K562 (cell line): ENCODE results near the gene NUCKS1. TPM values are rescaled to one million over a fixed set of nuclear protein-coding genes. Genes with fewer than 3 reads are reported as not detected.

Experiments
- ATF1 ChIP-seq, 2 experiments: fragments of 450-650 bp in 1 of 2; IDR thresholded peaks; 2 replicates each; pipeline ENCODE4 v1.6.1; 2016; ENCODE audit warnings: missing compliant biosample characterization in 1 of 2, missing genetic modification characterization in 1 of 2
- CBX8 ChIP-seq: fragments of 200-600 bp; sonication (generic); IDR thresholded peaks from 2 replicates; pipeline ENCODE4 v1.6.1; 2012; ENCODE audit warnings: borderline replicate concordance, mixed run types, low read depth, mild to moderate bottlenecking, moderate library complexity, mixed read lengths, low read length, control low read depth, inconsistent platforms; ENCODE audit not compliant: poor library complexity, severe bottlenecking; ENCODE audit errors: extremely low read depth
- CCNT2 ChIP-seq: IDR thresholded peaks from 2 replicates; pipeline ENCODE4 v1.6.1; 2011; ENCODE audit warnings: borderline replicate concordance, low read depth, mild to moderate bottlenecking, moderate library complexity, mixed read lengths, low read length; ENCODE audit not compliant: insufficient read length; ENCODE audit errors: extremely low read depth
- DDX20 ChIP-seq: fragments of 450-650 bp; IDR thresholded peaks from 2 replicates; pipeline ENCODE4 v1.6.1; 2016; ENCODE audit warnings: missing genetic modification characterization, low read depth, mild to moderate bottlenecking, missing compliant biosample characterization, moderate library complexity
- E2F4 ChIP-seq: sonication (generic); formaldehyde crosslinking; IDR thresholded peaks from 2 replicates; pipeline ENCODE4 v1.8.0; 2022; ENCODE audit warnings: mild to moderate bottlenecking, low read depth, missing genetic modification reagents
- ETV6 ChIP-seq, 3 experiments: fragments of 150-350 bp in 1 of 3; sonication (generic) in 1 of 3; formaldehyde crosslinking in 1 of 3; IDR thresholded peaks; 2 replicates each; pipeline versions ENCODE4 v1.6.1 to v1.8.0; 2014 to 2022; ENCODE audit warnings: borderline replicate concordance in 2 of 3, low read depth in 2 of 3, antibody characterized with exemption in 1 of 3, low read length in 1 of 3, mild to moderate bottlenecking in 1 of 3, missing genetic modification reagents in 1 of 3
- HDAC6 ChIP-seq: IDR thresholded peaks from 2 replicates; pipeline ENCODE4 v1.6.1; 2012; ENCODE audit warnings: low read depth, mild to moderate bottlenecking, control low read depth, inconsistent platforms, low read length, moderate library complexity
- HMG20B ChIP-seq: fragments of 250-450 bp; sonication (Bioruptor Pico); IDR thresholded peaks from 2 replicates; pipeline ENCODE4 v1.5.0; 2021; ENCODE audit warnings: mild to moderate bottlenecking
- HMGN3 ChIP-seq: IDR thresholded peaks from 2 replicates; pipeline ENCODE4 v1.6.1; 2011; ENCODE audit warnings: borderline replicate concordance, low read depth, mild to moderate bottlenecking, mixed read lengths, low read length; ENCODE audit not compliant: insufficient read length; ENCODE audit errors: extremely low read depth
- HNRNPUL1 ChIP-seq: fragments of 200-400 bp; formaldehyde crosslinking; IDR thresholded peaks from 2 replicates; pipeline ENCODE4 v1.6.1; 2017; ENCODE audit warnings: low read length
- HOXB6 ChIP-seq: fragments of 250-450 bp; sonication (Bioruptor Pico); IDR thresholded peaks from 2 replicates; pipeline ENCODE4 v1.5.1; 2022; ENCODE audit warnings: mild to moderate bottlenecking, borderline replicate concordance
- MAZ ChIP-seq, 2 experiments: fragments of 450-650 bp in 1 of 2; sonication (generic) in 1 of 2; formaldehyde crosslinking; IDR thresholded peaks in 1 of 2; conservative IDR thresholded peaks in 1 of 2; 2 replicates each; pipeline versions ENCODE4 v1.4.0 to v1.5.0; 2020; ENCODE audit warnings: mild to moderate bottlenecking in 1 of 2, missing genetic modification reagents in 1 of 2
- MCM3 ChIP-seq: fragments of 450-650 bp; IDR thresholded peaks from 2 replicates; pipeline ENCODE4 v1.6.1; 2016
- NR1H2 ChIP-seq: sonication (generic); formaldehyde crosslinking; IDR thresholded peaks from 2 replicates; pipeline ENCODE4 v1.4.0; 2020; ENCODE audit warnings: mild to moderate bottlenecking, missing genetic modification reagents
- PCBP1 ChIP-seq: fragments of 200-400 bp; formaldehyde crosslinking; IDR thresholded peaks from 2 replicates; pipeline ENCODE4 v1.6.1; 2018; ENCODE audit warnings: mild to moderate bottlenecking, low read depth, low read length; ENCODE audit not compliant: poor library complexity, severe bottlenecking
- PML ChIP-seq: IDR thresholded peaks from 2 replicates; pipeline ENCODE4 v1.6.1; 2012; ENCODE audit warnings: low read length, inconsistent platforms
- SIX5 ChIP-seq, 2 experiments: IDR thresholded peaks; 2 replicates each; pipeline ENCODE4 v1.6.1; 2011; ENCODE audit warnings: low read length in 2 of 2, borderline replicate concordance in 1 of 2, low read depth in 1 of 2, mild to moderate bottlenecking in 1 of 2, moderate library complexity in 1 of 2; ENCODE audit not compliant: insufficient read depth in 1 of 2
- SMAD1 ChIP-seq: fragments of 150-350 bp; IDR thresholded peaks from 2 replicates; pipeline ENCODE4 v1.6.1; 2014; ENCODE audit warnings: low read length, low read depth; ENCODE audit not compliant: partially characterized antibody
- TBP ChIP-seq: optimal IDR thresholded peaks from 2 replicates; pipeline ENCODE3; 2011; ENCODE audit warnings: low read depth, low read length, improper control_type of control experiment
- ZEB2 ChIP-seq: fragments of 450-650 bp; IDR thresholded peaks from 2 replicates; pipeline ENCODE4 v1.6.1; 2016
- ZNF133 ChIP-seq: fragments of 250-450 bp; sonication (Bioruptor Pico); IDR thresholded peaks from 2 replicates; pipeline ENCODE4 v1.4.0; 2020; ENCODE audit warnings: mild to moderate bottlenecking
- ZNF3 ChIP-seq: fragments of 250-450 bp; sonication (Bioruptor Pico); IDR thresholded peaks from 2 replicates; pipeline ENCODE4 v1.5.0; 2021; ENCODE audit warnings: mild to moderate bottlenecking, moderate library complexity
- ZNF561 ChIP-seq: fragments of 450-650 bp; formaldehyde crosslinking; conservative IDR thresholded peaks from 2 replicates; pipeline ENCODE4 v1.4.0; 2020; ENCODE audit warnings: mild to moderate bottlenecking, moderate library complexity
- ZNF583 ChIP-seq: fragments of 250-450 bp; sonication (Bioruptor Pico); IDR thresholded peaks from 2 replicates; pipeline ENCODE4 v1.4.0; 2020
- ZNF75A ChIP-seq: fragments of 450-650 bp; formaldehyde crosslinking; IDR thresholded peaks from 2 replicates; pipeline ENCODE4 v1.4.0; 2020; ENCODE audit warnings: mild to moderate bottlenecking
- ZNF76 ChIP-seq: fragments of 250-450 bp; sonication (Bioruptor Pico); IDR thresholded peaks from 2 replicates; pipeline ENCODE4 v1.4.0; 2020; ENCODE audit warnings: mild to moderate bottlenecking, moderate library complexity, borderline replicate concordance
- ZNF780A ChIP-seq: fragments of 250-450 bp; sonication (Bioruptor Pico); IDR thresholded peaks from 2 replicates; pipeline ENCODE4 v1.5.0; 2021; ENCODE audit warnings: mild to moderate bottlenecking
- ZNF79 ChIP-seq: fragments of 250-450 bp; sonication (Bioruptor Pico); IDR thresholded peaks from 2 replicates; pipeline ENCODE4 v1.4.0; 2020; ENCODE audit warnings: low read depth, mild to moderate bottlenecking, moderate library complexity
- polyA plus RNA-seq, 8 experiments: library from polyadenylated mRNA; depleted of rRNA in 4 of 8; stranded (reverse) in 5 of 8; unstranded in 3 of 8; fragments of >200 nt; fragmentation: Nextera tagmentation in 2 of 8; fragmentation: Illumina TruSeq in 1 of 8; extraction: Ambion mirVana in 2 of 8; extraction: Trizol in 1 of 8; gene quantifications; 2 replicates each; pipeline versions ENCODE4 v1.2.1 to v1.2.3, GENCODE V29; 2011 to 2014; ENCODE audit warnings: inconsistent platforms in 1 of 8, missing spikeins in 1 of 8
- total RNA-seq, 7 experiments: library from RNA; depleted of rRNA in 6 of 7; stranded (reverse); fragments of >200 nt in 6 of 7; fragmentation: Illumina TruSeq in 2 of 7; extraction: Trizol in 2 of 7; gene quantifications; 2 replicates each; pipeline versions ENCODE4 v1.2.1 to v1.2.3, GENCODE V29; 2011 to 2021; ENCODE audit warnings: low replicate concordance in 1 of 7

The NUCKS1 gene
- total and polyA plus RNA-seq, 9 of the 15 experiments (the other 6 are each of a cell fraction or from before 2014, with no cell fraction given), result 66.7 to 244 (median 149) TPM

GRCh38 chr1:205678286-205679111, 71.5 kb downstream of the NUCKS1 start (continued):
- no peak for TF ChIP-seq E2F4
- TF ChIP-seq ZNF780A, result no peak
- TF ChIP-seq ZNF76 (CRISPR knock-in tag), result peak; percentile 43; the same call in 1 of the 2 replicates
- TF ChIP-seq HMG20B (CRISPR knock-in tag), result no peak
- TF ChIP-seq TBP, result peak; percentile 29
- TF ChIP-seq PML, result peak; percentile 98
- peak; percentile 92 for TF ChIP-seq HMGN3
- no peak for TF ChIP-seq ZNF79 (CRISPR knock-in tag)
- no peak for TF ChIP-seq CBX8
- no peak for TF ChIP-seq DDX20 (tag)
- TF ChIP-seq ZNF133 (CRISPR knock-in tag), result no peak
- TF ChIP-seq MCM3, result no peak
- TF ChIP-seq ZEB2, result peak; percentile 71
- TF ChIP-seq HNRNPUL1, result no peak
- peak; percentile 63 for TF ChIP-seq SMAD1
- TF ChIP-seq ATF1 (CRISPR knock-in tag; IDR thresholded peaks at IDR 0.05), result no peak
- peak; percentile 90 for TF ChIP-seq ATF1 (tag; IDR thresholded peaks at IDR 0.05)
- no peak for TF ChIP-seq ZNF3
- TF ChIP-seq HDAC6, result no peak
- no peak for TF ChIP-seq ZNF583 (CRISPR knock-in tag)
- no peak for TF ChIP-seq SIX5 (IDR thresholded peaks at IDR 0.05; ENCODE audit: borderline replicate concordance in 1 of 2, insufficient read depth in 1 of 2, low read depth in 1 of 2, low read length in 2 of 2)
- TF ChIP-seq PCBP1, result no peak
- peak; percentile 94 for TF ChIP-seq CCNT2
- TF ChIP-seq NR1H2, result 0 out of 2 replicates have a peak, but pooled peaks have one; percentile 8
- TF ChIP-seq ZNF75A (CRISPR knock-in tag), result no peak
- TF ChIP-seq ETV6 (IDR thresholded peaks at IDR 0.05; ENCODE audit: borderline replicate concordance in 1 of 2, low read depth in 2 of 2, low read length in 1 of 2), result no peak
- TF ChIP-seq ETV6 (CRISPR knock-in tag; IDR thresholded peaks at IDR 0.05; ENCODE audit: borderline replicate concordance), result no peak
- no peak for TF ChIP-seq ZNF561 (CRISPR knock-in tag)
- TF ChIP-seq HOXB6 (CRISPR knock-in tag), result no peak
- TF ChIP-seq MAZ (CRISPR knock-in tag; conservative IDR thresholded peaks at IDR 0.05 in 1 of 2, IDR thresholded peaks at IDR 0.05 in 1 of 2), result peak in 1 of 2 experiments; percentile 64; a peak in 2 of 4 replicates
